Left cardiac atrium (tissue), 4 donors: ENCODE data around the gene ADRA1B. TPM values are rescaled to one million over a fixed set of nuclear protein-coding genes. Genes with fewer than 3 reads are reported as not detected.
"Not testable (repeated sequence)": the region's sequence is repeated elsewhere in the genome, so short reads cannot be mapped to it uniquely, and the experiment has no call there.

ENCODE experiments used
- ATAC-seq, 2 donors: fragments of 200-7000 bp; cut with Tn5 transposase; one replicate each; pipeline ENCODE4 v1.9.1; 2020; ENCODE audit warnings: mild to moderate bottlenecking in 2 of 2, moderate library complexity in 2 of 2
- DNase-seq: peaks from one replicate; pipeline ENCODE4 v3.0.0-alpha.2; 2020
- intact Hi-C, 2 donors: fragments of 100-400 bp; cut with DNase I; formaldehyde crosslinking; loops; one replicate each; pipeline versions ENCODE4 v1.14.1 to v1.15.1; 2022 to 2023
- total RNA-seq, 2 donors: library from RNA; stranded (reverse); fragmentation: NEBNext Ultra II Directional; extraction: Animal tissue kit (Norgen Biotek cat#: 25700); gene quantifications; one replicate each; pipeline ENCODE4 v1.2.1, GENCODE V29; 2021
- donor health status: DM: no; HTN: yes; CAD: no.
- donor health status: DM: no; HTN: yes; CAD: no; lungs with severe emphysema.
- donor health status: DM: yes; HTN: yes; CAD: no.
- donor health status: Dilated cardiomyopathy.

The ADRA1B gene
- total RNA-seq, 2 donors from 2014 or later, result 1.8 to 2.9 TPM

DNA sequence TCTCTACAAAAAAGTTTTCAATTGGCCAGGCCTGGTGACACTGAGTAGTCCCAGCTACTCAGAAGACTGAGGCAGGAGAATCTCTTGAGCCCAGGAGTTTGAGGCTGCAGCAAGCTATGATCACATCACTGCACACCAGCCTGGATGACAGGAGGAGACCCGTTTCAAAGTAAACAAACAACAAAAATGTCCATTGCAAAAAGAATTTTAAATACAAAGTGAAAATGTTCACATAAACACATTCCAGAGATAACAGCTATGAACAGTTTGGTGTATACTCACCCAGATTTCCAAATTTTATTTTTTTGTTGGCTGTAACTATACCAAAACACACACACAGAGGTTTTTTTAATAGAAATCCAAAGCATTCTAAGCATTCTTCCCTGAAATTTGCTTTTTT, 39.8 kb downstream of the ADRA1B start:
- ATAC-seq (no peak), DNase-seq (no peak)
- intact Hi-C loops, result no loop called here

DNA sequence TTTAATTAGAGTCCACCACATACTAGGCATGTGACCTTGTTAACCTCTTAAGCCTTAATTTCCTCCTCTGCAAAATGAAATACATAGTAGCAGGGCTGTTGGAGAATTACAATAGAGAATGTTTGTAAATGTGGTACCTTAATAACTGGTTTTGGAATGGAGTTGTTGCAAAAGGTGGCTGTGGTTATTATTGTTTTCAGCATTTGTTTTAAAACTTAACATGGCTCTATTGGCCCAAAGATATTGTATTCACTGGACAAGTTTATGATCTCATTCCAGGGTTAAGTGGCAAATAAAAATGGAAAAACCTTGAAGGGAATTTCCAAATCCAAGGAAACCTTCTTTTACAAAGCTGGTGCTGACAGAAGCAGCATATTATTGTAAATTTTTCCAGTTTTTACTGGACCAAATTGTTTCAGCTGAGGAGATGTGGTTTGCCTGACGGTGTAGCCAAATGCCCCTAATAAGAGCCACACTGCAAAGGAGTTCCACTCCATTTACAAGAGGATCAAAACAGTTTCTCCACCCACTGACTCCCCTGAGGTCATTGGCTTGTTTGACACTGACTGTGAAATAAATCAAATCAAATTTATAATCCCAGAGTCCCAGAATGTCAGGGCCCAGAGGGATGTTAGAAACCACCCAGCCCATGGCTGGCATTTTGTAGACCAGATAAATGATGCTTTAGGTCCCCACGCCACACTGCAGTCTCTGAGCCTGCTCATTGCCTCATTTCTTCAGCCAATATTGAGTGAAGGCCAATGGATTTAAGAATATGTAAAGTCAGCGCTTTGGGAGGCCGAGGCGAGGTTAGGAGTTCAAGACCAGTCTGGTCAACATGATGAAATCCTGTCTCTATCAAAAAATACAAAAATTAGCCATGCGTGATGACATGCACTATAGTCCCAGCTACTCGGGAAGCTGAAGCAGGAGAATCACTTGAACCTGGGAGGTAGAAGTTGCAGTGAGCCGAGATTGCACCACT, 45.2 kb downstream of the ADRA1B start:
- no peak for DNase-seq
- ATAC-seq, result no peak
- intact Hi-C loops, result no loop called here

DNA sequence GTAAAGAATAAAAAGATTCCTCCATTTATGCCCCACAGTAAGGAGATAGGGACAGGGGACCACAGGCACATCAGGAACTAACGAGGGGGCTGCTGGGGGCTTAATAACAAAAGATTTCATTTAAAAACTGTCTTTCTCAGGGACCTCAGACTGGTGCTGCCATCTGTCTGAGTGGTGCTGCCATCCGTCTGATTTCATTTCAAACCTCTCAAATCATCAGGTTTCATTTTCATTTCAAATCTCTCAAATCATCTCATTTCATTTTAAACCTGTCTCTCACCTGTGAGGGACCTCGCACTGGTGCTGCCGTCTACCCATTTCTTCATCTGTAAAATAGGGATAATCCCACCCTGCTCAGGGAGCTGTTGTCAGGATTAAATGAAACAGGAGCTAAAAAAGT, 45.9 kb downstream of the ADRA1B start:
- no peak for ATAC-seq
- intact Hi-C loops, result no loop called here
- DNase-seq, result no peak

DNA sequence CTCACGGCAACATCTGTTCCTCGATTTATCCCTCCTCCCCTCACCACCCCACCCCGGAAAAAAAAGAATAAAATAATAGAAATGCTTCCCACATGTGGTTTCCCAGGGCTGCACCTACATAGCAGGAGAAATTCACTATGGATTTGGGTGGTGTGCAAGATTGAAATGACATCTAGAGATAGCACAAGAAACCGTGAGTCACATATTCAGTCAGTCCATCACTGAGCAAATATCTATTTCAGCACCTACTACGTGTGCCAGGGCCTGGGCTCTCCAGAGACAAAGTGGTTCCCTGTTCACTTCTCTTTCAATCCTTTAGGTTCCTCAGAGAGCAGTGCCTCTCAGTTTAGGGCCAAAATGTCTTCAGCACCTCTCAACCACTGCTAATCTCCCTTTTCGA, 47.7 kb downstream of the ADRA1B start:
- intact Hi-C loops, result no loop called here
- ATAC-seq (peak in 1 of 2 donors; percentile 76), DNase-seq (no peak)

DNA sequence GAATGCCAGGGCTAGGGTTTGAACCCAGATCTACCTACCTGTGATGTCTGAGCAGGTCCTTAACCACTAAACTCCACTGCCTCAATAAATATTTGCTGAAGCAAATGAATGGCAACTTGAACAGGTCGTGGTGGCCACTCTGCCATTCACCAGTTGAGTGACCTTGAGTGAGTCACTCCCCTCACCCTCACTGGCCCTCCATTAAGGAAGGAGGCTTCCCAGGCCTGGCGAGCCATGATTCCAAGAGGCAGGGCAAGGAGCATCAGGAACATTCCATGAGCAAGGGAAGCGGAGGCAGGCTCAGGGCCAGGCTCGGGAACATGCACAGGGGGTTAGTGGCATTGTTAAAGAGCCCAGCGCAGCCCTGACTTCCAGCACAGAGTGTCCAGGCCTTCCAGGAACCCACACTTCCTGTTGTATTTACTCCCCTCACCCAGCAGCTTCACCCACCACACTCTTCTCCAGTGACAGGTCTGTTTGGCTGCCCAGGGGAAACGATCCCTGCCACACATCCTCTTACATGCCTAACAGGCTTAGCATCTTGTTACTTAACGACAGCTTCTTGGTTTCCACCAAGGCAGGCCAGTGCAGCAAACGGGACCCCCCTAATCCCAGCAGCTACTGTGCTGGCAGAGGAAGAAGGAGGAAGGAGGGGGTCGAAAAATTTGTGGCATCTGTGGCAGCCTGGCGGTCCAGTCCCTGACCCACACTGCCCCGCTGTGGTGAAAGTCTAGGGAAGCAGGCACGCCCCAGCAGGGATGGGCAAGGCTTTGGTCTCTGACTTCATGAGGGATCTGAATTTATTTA, 49.0 kb downstream of the ADRA1B start:
- intact Hi-C loops, result loop anchor here in 1 of 2 donors (5.0 kb wide), 1 partner anchor 523 kb away; no protein-coding TSS in a partner anchor
- ATAC-seq, result peak; percentile 82 to 87
- DNase-seq, result peak; percentile 73

DNA sequence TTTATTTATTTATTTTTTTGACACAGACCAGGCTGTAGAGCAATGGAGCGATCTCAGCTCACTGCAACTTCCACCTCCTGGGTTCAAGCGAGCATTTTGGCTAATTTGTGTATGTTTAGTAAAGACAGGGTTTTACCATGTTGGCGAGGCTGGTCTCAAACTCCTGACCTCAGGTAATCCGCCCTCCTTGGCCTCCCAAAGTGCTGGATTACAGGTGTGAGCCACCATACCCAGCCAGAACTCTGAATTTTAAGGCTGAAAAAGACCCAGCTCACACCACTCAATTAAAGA, 49.5 kb downstream of the ADRA1B start:
- intact Hi-C loops, result loop anchor here in 1 of 2 donors (5.0 kb wide), 1 partner anchor 523 kb away; no protein-coding TSS in a partner anchor
- DNase-seq, ATAC-seq: not testable (repeated sequence)

DNA sequence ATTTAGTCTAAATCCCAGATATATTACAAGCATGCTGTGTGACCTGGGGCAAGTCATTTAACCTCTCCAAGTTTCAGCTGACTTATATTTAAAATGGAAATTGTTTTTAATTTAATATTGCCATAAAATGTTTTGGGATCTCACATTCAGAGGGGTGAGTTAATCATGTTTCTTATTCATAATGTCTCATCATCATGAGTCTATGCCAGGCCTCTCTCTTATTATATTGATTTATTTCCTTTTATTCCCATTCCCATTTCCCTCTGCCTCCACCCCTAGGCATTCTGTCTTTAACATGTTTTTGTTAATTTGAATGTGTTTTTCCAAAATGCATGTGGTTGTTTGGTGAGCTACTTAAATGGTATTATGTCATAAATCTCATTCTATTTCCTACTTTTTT, 53.7 kb downstream of the ADRA1B start:
- ATAC-seq, result no peak
- intact Hi-C loops, result loop anchor here in 1 of 2 donors (5.0 kb wide), 1 partner anchor 528 kb away; no protein-coding TSS in a partner anchor
- no peak for DNase-seq

DNA sequence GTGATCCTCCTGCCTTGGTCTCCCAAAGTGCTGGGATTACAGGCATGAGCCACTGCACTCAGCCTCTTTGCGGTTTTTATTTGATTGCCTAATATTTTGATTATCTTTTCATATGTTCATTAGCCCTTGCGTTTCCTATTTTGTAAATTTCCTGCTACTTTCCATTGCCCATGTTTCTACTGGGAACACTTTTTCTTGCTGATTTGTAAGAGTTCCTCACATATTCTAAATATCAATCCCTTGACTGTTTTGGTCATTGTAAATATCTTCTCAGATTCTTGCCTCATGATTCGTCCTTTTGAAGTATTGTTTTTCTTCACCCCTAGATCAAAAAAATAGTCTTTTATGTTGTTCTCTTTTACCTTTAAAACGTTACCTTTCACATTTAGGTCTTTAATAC, 54.8 kb downstream of the ADRA1B start:
- intact Hi-C loops, result no loop called here
- no peak for DNase-seq
- ATAC-seq, result no peak

DNA sequence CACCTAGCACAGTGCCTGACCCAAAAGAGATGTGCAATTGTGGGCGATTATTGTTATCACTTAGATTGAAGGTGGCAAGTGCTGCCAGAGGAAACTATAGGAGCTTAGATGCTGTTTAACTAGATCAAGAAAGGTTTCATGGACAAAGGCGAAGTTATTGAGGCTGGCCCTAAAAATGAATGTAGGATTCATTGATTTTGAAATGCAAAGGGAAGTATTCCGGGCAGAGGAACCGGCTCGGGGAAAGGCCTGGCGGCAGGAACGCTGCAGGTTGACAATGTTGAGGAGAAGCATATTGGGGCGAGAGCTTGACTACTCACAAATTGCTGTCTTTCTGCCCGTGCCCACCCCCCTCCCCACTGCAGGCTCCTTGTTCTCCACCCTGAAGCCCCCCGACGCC, 55.2 kb downstream of the ADRA1B start:
- ATAC-seq, result no peak
- intact Hi-C loops, result no loop called here
- no peak for DNase-seq

DNA sequence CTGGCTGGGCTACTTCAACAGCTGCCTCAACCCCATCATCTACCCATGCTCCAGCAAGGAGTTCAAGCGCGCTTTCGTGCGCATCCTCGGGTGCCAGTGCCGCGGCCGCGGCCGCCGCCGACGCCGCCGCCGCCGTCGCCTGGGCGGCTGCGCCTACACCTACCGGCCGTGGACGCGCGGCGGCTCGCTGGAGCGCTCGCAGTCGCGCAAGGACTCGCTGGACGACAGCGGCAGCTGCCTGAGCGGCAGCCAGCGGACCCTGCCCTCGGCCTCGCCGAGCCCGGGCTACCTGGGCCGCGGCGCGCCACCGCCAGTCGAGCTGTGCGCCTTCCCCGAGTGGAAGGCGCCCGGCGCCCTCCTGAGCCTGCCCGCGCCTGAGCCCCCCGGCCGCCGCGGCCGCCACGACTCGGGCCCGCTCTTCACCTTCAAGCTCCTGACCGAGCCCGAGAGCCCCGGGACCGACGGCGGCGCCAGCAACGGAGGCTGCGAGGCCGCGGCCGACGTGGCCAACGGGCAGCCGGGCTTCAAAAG, 55.7 kb downstream of the ADRA1B start:
- intact Hi-C loops, result no loop called here
- no peak for DNase-seq
- ATAC-seq, result peak; percentile 32 to 59

DNA sequence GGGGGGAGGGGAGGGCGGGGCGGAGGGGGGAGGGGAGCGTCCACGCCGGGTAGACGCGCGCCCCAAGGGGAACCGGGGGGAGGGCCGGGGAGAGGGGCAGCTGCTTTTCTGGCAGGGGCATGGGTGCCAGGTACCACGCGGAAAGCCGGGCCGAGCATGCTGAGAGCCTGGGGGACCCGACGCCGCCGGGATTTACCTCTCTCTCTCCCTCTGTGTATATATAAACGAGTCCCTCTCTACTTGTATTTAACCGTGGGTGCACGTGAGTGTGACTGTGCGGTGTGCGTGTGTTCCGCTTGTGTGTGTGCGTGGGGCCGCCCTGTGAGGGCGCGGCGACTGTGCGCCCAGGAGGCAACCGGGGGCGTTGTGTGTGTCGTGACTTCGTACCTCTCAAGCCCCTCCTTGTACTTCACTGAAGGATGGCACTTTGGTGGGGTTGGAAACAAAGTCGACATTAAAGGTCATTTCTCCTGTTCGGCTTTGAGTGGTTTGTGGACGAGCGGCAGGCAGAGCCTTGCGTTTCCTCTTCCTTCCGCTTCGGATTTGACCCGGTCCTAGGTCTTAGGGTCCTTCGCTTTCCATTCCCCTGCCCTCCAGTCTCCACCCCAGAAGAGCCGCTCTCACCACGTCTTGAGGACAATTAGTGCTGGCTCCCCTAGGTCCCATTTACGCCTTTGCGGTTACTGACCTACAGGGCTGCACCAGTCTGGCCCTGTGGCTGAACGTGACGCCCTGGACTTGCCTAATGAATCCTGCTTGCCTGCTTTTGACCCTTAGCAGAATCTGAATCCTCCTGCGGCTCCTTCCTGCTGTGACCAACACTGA, 56.5 kb downstream of the ADRA1B start:
- ATAC-seq (no peak), DNase-seq (no peak)
- intact Hi-C loops, result no loop called here

DNA sequence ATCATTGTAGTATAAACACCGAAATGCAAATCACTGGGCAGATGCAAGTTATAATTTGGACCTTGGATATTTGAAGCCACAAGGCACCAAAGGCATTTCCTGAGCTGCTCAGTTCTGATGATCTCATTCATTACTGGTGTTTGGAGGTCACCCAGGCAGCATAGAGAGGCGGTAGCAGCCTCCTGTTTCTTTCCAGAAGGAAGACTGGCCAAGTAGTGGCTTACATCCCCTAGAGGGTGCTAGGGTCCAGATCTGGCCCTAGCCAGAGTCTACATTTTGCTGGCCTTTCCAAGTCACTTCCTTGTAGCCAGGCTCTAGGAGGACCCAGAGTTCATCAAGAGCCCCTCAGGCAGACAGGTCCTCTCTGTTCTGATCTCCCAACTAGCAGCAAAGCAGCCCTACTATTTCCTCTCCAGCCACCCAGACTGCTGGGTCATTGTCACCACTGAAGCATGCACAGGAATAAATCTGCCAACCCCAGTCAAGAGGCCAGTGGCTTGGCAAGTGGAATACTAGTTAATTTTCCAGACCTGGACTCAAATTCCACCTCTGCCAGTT, 59.3 kb downstream of the ADRA1B start:
- intact Hi-C loops, result no loop called here
- ATAC-seq (peak; percentile 85 to 87), DNase-seq (no peak)

DNA sequence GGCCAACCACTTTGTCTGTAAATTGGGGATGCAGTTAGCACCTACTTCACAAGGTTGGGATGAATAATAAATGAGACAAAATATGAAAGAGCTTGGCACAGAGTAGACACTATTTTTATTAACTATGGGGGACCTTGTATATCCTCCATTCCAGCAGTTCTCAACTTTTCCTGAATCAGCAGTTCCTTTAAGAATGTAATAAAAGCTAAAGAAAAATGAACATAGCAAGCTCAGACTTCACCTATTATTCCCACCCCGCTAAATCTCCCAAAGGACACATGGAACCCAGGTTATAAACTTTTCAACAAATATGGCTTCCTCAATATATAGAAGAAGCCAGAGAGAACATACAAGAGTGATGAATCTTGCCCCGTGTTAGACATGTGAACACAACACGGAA, 60.6 kb downstream of the ADRA1B start:
- no peak for ATAC-seq
- intact Hi-C loops, result no loop called here
- no peak for DNase-seq

DNA sequence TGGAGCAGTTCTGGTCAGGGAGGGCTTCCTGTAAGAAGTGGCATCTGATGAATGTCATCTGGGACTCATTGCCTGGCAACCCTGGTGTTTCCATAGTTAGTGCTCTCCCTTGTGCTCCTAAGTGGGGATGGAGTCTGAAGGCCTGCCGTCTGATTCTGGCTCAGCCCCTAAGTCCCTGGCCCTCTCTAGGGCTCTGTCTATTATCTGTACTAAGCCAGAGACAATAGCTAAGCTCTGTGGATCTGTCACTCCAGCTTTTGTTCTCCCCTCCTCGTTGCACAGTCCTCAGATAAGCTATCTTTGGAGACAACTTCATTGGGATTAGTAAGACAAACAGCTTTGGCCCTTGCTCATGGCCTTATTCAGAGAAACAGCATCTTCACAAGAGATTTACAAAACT, 62.1 kb downstream of the ADRA1B start:
- ATAC-seq, result no peak
- DNase-seq, result no peak
- intact Hi-C loops, result no loop called here

DNA sequence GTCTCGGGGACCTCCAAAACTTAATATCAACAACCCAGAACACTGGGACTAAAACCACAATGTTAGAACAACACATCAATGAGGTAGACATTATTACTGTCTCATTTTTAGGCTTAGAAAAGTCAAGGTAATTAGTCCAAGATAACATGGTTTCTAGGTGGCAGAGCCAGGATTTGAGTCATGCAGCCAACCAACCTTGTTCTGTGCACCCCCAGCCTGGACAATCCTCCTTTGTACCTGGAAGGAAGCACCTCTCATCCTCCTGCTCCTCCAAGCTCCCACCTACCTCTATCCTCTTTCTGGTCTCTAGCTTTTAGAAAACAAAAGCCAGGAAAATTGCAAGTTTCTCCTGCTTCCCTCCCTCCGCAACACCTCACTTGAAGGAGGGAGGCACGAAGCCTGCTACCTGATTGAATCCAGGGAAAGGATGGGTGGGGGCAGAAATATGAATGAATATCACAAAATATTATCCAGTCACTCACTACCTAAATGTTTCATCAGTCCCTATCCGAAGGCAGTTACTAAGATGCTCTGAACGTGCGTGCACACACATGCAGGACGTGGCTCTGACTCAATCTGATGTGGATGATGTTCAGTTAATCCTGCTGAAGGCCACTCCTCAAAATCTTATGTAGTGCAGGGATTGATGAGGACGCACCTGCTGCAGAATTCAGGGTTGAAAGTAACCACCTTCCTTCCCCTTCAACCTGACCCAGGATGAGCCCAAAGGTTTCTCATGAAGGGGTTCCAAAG, 66.3 kb downstream of the ADRA1B start:
- DNase-seq, result no peak
- intact Hi-C loops, result loop anchor here in 1 of 2 donors (10.0 kb wide), 3 partner anchors 468 to 648 kb away; partner anchors contain the start of gene IL12B

DNA sequence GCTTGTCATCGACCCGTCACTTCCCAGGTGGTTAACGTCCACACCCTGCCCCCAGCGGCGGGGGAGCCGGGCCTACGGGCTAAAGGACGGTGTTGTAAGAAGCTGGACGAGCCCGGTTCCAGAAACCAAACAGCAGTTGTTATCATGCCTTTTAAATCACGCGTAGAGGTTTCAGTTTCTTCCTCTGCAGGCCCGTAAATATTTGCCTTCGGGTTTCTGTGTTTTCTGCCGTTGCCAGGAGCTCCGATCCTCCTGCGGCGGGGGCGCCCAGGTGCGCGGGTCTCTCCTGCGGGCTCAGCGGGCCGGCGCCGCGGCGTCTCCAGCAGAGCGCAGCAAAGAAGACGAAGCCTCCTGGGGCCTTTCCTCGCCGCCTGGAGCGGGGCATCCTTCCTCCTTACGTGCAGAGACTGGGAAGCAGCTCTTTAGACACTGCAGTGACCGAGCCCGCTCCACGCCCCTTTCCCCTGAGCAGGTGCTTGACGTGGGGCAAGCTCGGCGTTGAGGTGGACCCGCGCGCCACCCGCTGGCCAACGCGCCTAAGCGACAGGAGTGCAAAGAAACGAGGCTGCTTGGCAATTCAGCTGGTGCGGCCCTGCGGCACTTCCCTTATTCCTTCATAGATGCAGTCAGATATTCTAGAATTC, 70.9 kb downstream of the ADRA1B start:
- ATAC-seq, result peak; percentile 93 to 97
- intact Hi-C loops, result loop anchor here (5.0 to 10.0 kb wide), 6 partner anchors 472 to 700 kb away; partner anchors contain the start of gene IL12B (in 2 of the 2)

More for the DNA sequence above, 66.3 kb downstream of the ADRA1B start:
- no peak for ATAC-seq

DNA sequence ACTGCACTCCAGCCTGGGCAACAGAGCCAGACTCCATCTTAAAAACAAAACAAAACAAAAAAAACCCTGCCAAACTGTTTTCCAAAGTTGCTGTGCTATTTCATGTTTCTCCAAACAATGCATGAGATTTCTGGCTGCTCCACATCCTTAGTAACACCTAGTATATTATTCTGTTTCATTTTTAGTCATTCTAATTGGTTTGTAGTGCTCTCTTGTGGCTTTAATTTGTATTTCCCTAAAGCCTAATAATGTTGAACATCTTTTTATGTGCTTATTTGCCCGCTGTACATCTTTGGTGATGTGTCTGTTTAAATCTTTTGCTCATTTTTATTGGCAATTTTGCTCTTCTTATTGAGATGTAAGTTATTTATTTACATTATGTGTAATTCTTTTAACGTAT, 74.2 kb downstream of the ADRA1B start:
- intact Hi-C loops, result loop anchor here in 1 of 2 donors (10.0 kb wide), 1 partner anchor 696 kb away; no protein-coding TSS in a partner anchor
- DNase-seq, result no peak
- ATAC-seq, result no peak

More for the DNA sequence above, 70.9 kb downstream of the ADRA1B start:
- peak; percentile 74 for DNase-seq
